ENCODE data around the gene VASH2.
"Not testable (repeated sequence)": the region's sequence is repeated elsewhere in the genome, so short reads cannot be mapped to it uniquely, and the experiment has no call there.

VASH2 gene

DNA sequence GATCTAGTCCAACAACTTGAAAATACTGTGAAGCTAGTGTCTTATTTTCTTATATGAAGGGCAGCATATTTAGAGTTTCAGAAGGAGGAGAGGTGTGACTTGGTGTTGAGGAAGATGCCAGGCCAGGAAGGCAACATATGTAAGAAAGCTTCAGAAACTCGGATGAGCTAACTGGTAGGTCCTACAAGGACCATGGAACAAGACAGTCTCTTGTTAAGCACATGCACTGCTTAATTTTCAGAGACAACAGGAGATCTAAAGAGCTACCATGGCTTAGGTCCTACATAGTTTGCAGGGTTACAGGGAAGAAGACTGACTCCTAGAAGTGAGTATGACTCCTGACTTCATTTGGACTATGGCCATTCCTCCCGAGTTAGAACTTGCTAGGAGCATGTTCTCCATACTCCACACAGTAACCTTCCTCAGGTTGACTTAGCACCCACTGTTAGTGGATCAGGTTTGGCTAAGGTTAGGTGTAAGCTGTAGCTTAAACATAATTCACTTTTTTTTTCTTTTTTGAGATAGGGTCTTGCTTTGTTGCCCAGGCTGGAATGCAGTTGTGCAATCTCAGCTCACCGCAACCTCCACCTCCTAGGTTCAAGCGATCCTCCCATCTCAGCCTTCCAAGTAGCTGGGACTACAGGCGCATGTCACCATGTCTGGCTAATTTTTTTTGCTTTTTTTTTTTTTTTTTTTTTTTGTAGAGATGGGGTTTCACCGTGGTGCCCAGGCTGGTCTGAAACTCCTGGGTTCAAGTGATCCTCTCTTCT, 34.4 kb downstream of the VASH2 start:
- no peak overlapping the region for H3K4me3 ChIP-seq (ENCODE audit: low read depth, low read length)
- no peak for DNase-seq (ENCODE audit: low read depth)
- TF ChIP-seq, protein P1, sequence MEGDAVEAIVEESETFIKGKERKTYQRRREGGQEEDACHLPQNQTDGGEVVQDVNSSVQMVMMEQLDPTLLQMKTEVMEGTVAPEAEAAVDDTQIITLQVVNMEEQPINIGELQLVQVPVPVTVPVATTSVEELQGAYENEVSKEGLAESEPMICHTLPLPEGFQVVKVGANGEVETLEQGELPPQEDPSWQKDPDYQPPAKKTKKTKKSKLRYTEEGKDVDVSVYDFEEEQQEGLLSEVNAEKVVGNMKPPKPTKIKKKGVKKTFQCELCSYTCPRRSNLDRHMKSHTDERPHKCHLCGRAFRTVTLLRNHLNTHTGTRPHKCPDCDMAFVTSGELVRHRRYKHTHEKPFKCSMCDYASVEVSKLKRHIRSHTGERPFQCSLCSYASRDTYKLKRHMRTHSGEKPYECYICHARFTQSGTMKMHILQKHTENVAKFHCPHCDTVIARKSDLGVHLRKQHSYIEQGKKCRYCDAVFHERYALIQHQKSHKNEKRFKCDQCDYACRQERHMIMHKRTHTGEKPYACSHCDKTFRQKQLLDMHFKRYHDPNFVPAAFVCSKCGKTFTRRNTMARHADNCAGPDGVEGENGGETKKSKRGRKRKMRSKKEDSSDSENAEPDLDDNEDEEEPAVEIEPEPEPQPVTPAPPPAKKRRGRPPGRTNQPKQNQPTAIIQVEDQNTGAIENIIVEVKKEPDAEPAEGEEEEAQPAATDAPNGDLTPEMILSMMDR (IDR thresholded peaks at IDR 0.05; ENCODE audit: low read depth, low read length, missing control alignments), result no peak

DNA sequence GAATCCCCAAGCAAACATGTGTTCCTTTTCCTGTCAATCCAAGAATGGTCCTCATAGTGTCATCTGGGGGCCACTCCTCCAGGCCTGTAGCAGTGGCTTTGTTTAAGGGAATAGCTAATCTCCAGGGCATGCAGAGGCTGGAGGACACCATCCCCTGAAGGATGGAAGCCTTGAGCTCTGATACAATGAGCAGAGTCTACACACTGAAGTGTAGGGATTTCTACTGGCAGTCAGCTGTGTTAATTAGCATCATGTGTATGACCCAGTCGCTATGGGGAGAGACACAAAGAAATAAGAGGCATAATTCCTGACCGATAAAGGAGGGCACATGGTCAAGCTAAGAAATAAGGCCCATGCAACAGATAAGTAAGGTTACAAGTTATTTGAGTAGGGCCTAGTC, 36.2 kb downstream of the VASH2 start:
- H3K4me3 ChIP-seq (ENCODE audit: low read depth, low read length), result no peak overlapping the region
- TF ChIP-seq, protein P1 (IDR thresholded peaks at IDR 0.05; ENCODE audit: low read depth, low read length, missing control alignments), result no peak
- no peak for DNase-seq (ENCODE audit: low read depth)

DNA sequence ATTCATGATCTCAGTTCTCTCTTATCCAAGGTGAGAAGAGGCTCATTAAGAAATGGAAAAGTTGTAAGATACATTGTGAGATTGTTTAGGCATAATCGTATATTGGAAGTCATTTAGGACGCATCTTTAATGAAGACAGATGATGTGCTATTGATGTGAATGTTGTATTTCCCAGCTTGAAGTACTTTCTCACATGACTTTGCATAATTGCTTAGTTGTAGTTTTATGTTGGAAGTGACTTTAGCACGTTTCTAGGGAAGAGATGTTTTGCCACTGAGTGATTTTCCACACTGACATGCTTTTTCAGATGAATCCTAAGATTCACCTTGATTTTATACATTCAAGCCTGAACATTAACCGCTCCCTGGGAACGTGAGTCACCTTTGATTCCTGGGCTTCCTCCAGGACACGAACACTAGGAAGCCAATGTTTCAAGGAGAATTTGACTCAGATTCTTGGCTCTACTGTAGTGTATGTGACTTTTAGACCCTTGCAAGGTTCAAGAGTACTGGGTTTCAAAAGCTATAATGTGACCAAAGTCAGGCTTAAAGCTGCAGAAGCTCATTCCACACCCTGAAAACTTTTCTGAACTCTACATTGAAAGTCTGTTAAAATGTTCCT, 37.5 kb downstream of the VASH2 start:
- H3K4me3 ChIP-seq (ENCODE audit: low read depth, low read length), result no peak overlapping the region
- TF ChIP-seq, protein P1 (IDR thresholded peaks at IDR 0.05; ENCODE audit: low read depth, low read length, missing control alignments), result no peak
- DNase-seq (ENCODE audit: low read depth), result no peak

DNA sequence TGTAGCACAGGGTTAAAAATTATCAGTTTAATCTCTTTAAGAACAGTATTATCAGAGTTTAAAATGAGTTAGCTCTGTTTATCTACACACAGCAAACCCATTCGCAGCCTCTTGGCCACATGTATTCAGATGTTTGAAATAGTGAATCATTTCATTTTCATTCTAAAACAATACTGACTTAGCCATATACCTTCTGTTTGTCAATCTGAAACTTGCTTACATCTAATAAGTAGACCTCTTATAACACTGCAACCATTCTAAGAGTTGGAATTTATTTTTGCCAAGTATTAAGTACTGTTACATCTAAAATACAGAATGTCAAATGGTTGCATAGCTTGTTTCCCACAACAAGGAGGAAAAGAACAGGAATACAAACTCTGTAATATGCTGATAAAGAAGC, 39.9 kb downstream of the VASH2 start:
- H3K4me3 ChIP-seq (ENCODE audit: low read depth, low read length), result no peak overlapping the region
- TF ChIP-seq, protein P1 (IDR thresholded peaks at IDR 0.05; ENCODE audit: low read depth, low read length, missing control alignments), result no peak
- DNase-seq (ENCODE audit: low read depth), result no peak

DNA sequence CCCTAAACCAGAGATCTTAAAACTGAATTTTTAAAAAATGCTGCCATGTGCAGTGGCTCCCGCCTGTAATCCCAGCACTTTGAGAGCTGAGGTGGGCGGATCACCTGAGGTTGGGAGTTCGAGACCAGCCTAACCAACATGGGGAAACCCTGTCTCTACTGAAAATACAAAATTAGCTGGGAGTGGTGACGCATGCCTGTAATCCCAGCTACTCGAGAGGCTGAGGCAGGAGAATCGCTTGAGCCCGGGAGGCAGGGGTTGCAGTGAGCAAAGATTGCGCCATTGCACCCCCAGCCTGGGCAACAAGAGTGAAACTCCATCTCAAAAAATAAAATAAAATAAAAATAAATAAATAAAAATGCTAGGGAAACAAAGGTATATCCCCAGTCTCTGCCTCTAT, 43.6 kb downstream of the VASH2 start:
- not testable (repeated sequence) for DNase-seq (ENCODE audit: low read depth); H3K4me3 ChIP-seq (ENCODE audit: low read depth, low read length)

DNA sequence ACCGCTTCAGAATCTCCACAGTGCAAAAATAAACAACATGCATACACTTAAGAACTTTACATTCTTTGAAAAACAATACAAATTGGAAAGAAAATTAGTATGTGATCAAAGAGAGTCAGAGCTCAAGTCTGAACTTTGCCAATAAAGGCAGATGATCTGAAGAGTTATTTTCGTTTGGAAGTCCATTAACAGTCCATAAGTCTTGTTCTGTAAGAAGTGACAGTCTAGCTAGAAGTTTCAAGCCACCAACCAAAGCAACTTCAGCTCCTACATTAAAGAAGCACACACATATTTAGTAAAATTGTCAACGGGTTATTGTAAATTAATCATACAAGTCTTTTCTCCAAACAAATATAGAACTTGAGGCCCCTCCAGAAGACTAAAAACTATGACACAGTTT, 44.6 kb downstream of the VASH2 start:
- TF ChIP-seq, protein P1 (IDR thresholded peaks at IDR 0.05; ENCODE audit: low read depth, low read length, missing control alignments), result no peak
- H3K4me3 ChIP-seq (ENCODE audit: low read depth, low read length), result no peak overlapping the region
- DNase-seq (ENCODE audit: low read depth), result no peak

DNA sequence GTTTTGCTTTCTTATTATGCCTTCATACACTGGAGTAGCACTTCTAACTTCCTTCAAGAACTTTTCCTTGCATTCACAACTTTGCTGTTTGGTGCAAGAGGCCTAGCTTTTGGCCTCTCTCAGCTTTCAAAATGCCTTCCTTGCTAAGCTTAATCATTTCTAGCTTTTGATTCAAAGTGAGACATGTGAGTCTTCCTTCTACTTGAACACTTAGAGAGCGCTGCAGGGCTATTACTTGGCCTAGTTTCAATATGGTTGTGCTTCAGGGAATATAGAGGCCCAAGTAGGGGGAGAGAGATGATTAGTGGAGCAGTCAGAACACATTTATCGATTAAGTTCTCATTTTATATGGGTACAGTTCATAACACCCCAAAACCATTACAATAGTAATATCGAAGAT, 52.9 kb downstream of the VASH2 start:
- no peak overlapping the region for H3K4me3 ChIP-seq (ENCODE audit: low read depth, low read length)
- TF ChIP-seq, protein P1 (IDR thresholded peaks at IDR 0.05; ENCODE audit: low read depth, low read length, missing control alignments), result no peak
- no peak for DNase-seq (ENCODE audit: low read depth)

Data from GM12864 (cell line).